GM23248 (cell line): ENCODE results near the gene VAMP7.

Experiments
- EZH2 ChIP-seq: fragments of 200-600 bp; sonication (generic); IDR thresholded peaks from 2 replicates; pipeline ENCODE4 v1.6.1; 2018; ENCODE audit warnings: antibody characterized with exemption, mild to moderate bottlenecking; ENCODE audit not compliant: insufficient read depth, poor library complexity, severe bottlenecking
- EZH2phosphoT487 ChIP-seq: fragments of 200-600 bp; sonication (generic); IDR thresholded peaks from 2 replicates; pipeline ENCODE4 v1.6.1; 2018; ENCODE audit warnings: antibody characterized with exemption, moderate library complexity, mild to moderate bottlenecking, low read depth; ENCODE audit not compliant: insufficient read depth

GRCh38 chrX:155865193-155865592 is 16.0 kb upstream of the VAMP7 start:
- no peak for TF ChIP-seq EZH2phosphoT487
- TF ChIP-seq EZH2 = no peak
